NB4 (cell line): ENCODE measurements around the gene ACO2.
"Not testable (repeated sequence)": the region's sequence is repeated elsewhere in the genome, so short reads cannot be mapped to it uniquely, and the experiment has no call there.

Experiments
- DNase-seq: peaks from one replicate; pipeline ENCODE4 v3.0.0; 2010; ENCODE audit warnings: low read depth
- H3K4me3 ChIP-seq: one replicate; pipeline ENCODE4 v1.5.1; 2011; ENCODE audit warnings: mild to moderate bottlenecking, low read depth, low read length, moderate library complexity
- MYC ChIP-seq: IDR thresholded peaks from 2 replicates; pipeline ENCODE4 v1.6.1; 2011; ENCODE audit warnings: low read depth, low read length
- POLR2A ChIP-seq: IDR thresholded peaks from 2 replicates; pipeline ENCODE4 v1.6.1; 2011; ENCODE audit warnings: mild to moderate bottlenecking; ENCODE audit not compliant: insufficient read length; ENCODE audit errors: extremely low read depth
- TF ChIP-seq, protein P1 (sequence below): IDR thresholded peaks from one replicate; pipeline ENCODE4 v1.5.1; 2012; ENCODE audit warnings: low read depth, low read length
- TF ChIP-seq, protein P2 (sequence below): IDR thresholded peaks from 2 replicates; pipeline ENCODE4 v1.6.1; 2011; ENCODE audit warnings: low read depth, low read length

Gene ACO2

DNA sequence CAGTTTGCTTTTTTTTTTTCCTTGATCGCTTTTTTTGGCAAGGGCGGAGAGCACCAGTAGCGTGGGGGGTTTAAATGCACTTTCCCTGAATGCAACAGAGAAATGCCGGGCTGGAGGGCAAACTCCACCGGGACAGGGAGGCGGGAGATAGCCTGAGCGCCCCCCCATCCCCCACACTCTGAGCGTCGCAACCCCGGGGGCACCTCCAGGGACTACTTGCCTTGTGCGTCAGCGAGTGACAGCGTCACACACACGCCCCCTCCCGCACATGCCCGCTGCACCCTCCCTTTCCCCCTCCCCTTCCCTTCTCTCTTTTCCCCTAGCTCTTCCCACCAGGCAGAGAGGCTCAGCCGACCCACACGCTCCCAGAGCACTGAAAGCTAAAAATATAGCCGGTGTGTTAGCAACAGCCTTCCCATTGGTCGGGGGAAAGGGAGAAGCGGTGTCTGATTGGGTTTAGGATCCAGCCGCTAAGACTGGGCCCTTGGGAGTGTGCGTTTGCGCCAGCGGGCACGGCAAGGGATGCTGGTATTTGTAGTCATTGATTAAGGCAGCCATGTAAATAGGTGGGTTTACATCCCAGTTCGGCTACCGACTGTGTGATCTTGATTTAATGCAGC, 20.6 kb upstream of the ACO2 start:
- TF ChIP-seq, protein P1, sequence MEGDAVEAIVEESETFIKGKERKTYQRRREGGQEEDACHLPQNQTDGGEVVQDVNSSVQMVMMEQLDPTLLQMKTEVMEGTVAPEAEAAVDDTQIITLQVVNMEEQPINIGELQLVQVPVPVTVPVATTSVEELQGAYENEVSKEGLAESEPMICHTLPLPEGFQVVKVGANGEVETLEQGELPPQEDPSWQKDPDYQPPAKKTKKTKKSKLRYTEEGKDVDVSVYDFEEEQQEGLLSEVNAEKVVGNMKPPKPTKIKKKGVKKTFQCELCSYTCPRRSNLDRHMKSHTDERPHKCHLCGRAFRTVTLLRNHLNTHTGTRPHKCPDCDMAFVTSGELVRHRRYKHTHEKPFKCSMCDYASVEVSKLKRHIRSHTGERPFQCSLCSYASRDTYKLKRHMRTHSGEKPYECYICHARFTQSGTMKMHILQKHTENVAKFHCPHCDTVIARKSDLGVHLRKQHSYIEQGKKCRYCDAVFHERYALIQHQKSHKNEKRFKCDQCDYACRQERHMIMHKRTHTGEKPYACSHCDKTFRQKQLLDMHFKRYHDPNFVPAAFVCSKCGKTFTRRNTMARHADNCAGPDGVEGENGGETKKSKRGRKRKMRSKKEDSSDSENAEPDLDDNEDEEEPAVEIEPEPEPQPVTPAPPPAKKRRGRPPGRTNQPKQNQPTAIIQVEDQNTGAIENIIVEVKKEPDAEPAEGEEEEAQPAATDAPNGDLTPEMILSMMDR = no peak
- peak; percentile 84 for TF ChIP-seq MYC
- peak; percentile 49 for TF ChIP-seq POLR2A
- TF ChIP-seq, protein P2, sequence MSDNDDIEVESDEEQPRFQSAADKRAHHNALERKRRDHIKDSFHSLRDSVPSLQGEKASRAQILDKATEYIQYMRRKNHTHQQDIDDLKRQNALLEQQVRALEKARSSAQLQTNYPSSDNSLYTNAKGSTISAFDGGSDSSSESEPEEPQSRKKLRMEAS = peak; percentile 49
- DNase-seq = peak; percentile 99
- peak overlapping the region; percentile 86 for H3K4me3 ChIP-seq

DNA sequence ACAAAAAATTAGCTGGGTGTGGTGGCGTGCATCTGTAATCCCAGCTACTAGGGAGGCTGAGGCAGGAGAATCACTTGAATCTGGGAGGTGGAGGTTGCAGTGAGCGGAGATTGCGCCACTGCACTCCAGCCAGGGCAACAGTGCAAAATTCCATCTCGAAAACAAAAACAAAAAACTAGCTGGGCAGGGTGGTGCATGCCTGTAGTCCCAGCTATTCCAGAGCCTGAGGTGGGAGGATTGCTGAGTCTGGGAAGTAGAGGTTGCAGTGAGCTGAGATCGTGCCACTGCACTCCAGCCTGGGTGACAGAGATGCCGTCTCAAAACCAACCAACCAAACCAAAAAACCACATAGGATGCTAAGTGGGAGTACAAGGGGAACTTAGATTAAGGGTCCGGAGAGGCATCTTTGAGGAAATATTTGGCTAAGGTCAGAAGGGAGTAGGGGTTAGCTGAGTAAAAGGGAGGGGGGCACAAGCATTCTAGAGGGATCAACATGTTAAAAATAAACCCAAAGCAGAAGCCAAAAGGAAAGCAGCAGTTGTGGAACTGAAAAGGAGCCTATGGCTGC, 10.7 kb upstream of the ACO2 start:
- H3K4me3 ChIP-seq = no peak overlapping the region
- peak; percentile 31 for DNase-seq
- TF ChIP-seq, protein P1 = no peak
- TF ChIP-seq, protein P2 = no peak
- TF ChIP-seq POLR2A (no peak), MYC (no peak)

DNA sequence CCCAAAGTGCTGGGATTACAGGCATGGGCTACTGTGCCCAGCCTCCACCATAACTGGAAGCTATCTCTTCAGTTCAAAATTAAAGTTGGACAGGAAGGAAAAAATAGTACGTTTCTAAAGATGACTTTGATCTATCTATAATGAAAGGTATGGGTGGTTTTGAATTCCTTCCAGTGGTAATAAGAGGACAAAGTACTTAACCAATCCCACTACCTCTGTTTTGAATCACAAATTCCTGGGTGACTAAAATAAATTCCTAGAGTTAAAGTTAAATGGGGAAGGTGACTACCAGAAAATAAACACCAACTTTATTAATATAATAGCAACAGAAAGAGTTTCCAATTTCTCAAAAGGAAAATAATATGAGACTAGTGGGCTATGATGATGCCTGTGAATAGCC, 9.5 kb upstream of the ACO2 start:
- DNase-seq = no peak
- no peak for TF ChIP-seq POLR2A
- no peak for TF ChIP-seq MYC
- TF ChIP-seq, protein P1 = no peak
- TF ChIP-seq, protein P2 = no peak
- no peak overlapping the region for H3K4me3 ChIP-seq

DNA sequence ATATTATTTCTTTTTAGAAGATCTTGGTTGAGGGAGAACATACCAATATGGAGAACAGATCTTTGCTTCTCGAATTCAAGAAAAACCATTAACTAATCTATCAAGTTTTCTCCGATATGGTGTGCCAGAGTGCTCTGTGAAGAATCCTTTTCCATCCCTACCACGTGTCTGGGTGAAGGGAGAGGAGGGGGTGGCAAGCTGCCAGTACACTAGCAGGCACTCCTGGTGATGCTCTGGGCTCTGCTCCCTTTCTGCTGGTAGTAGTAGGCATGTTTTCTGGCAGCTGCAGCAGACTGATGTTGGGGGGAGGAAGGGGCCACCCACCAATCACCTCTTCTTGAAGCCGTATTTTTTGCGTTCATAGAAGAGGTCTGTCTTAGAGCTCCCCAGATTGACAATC, 8.8 kb upstream of the ACO2 start:
- not testable (repeated sequence) for H3K4me3 ChIP-seq, DNase-seq

DNA sequence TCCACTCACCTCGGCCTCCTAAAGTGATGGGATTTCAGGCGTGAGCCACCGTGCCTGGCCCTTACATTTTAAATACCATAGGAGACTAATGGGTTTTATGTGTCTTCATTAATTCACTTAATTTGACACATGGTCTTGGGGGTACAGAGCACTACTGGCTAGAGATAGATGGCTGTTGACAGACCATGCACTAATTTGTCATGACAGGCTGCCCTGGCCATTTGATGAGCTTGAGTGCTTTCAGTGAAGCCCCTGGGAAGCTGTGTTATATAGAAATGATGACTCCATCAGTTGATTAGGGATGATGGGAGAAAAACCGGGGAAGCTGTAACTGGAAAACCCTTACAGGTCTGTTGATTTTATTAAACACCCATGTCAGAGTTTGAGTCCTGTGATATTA, 7.0 kb upstream of the ACO2 start:
- no peak for DNase-seq
- H3K4me3 ChIP-seq = no peak overlapping the region
- TF ChIP-seq, protein P2 = no peak
- TF ChIP-seq, protein P1 = no peak
- TF ChIP-seq MYC (no peak), POLR2A (no peak)

DNA sequence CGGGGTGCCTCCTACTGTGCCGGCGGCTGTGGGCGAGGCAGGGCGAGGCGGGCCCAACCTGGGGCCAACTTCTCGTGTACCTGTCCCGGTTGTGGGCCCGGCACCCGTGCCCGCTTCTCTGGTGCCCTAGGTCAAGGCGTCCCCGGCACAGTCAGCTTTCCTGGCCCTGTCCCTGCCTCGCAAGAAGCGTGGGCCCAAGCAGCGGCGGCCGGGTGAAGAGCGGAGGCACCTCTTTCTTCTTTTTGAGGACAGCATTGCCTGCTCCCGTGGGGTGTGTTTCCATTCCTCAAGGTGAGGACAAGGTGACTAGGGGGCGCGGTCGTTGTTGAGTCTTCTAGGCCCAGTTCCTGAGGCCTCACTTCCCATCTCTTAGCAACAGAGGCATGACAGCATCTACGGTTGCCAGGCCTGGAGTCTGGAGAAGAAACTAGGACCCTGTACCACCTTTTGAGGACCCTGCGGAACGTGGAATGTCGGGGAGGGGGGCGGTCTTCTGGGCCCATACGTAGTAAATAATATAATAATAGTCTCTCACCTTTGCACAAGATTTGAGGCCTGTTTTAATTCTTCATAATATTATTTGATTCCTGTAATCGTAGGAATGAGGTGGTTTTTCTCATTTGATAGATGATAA, 418 bp downstream of the ACO2 start:
- DNase-seq = peak; percentile 48
- TF ChIP-seq MYC (no peak), POLR2A (no peak)
- TF ChIP-seq, protein P2 = no peak; the same call in 1 of the 2 replicates
- TF ChIP-seq, protein P1 = peak; percentile 2
- H3K4me3 ChIP-seq = peak overlapping the region; percentile 87
